Measurements from ENCODE around the gene SPRR1B.
"Not testable (repeated sequence)": the region's sequence is repeated elsewhere in the genome, so short reads cannot be mapped to it uniquely, and the experiment has no call there.

Gene SPRR1B

GRCh38 chr1:153040950-153041631 is 10.1 kb downstream of the SPRR1B start, which contains the start of gene SPRR2D:
SPRR2D (minus strand) TSS chr1:153041120; CDS start chr1:153040346, 774 bp downstream.
- no peak for DNase-seq

DNA sequence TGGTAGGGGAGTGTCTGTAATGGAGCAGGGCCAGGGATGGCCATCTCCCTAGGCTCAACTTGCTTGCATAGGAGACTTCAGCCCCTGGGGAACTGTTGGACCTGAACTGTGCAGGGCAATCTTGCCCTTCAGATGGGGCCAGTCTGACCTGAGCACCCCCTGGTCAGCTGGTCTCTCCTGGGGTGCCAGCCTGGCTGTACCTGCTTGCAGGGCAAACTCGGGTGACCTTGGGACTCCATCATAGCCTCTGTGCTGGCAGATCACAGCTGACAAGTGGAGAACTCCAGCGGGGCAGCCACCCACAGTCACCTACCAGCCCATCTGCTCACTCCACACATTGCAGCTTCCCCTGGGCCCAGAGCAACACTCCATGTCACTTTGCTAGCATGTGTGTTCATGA is 18.2 kb downstream of the SPRR1B start:
- DNase-seq: no peak

DNA sequence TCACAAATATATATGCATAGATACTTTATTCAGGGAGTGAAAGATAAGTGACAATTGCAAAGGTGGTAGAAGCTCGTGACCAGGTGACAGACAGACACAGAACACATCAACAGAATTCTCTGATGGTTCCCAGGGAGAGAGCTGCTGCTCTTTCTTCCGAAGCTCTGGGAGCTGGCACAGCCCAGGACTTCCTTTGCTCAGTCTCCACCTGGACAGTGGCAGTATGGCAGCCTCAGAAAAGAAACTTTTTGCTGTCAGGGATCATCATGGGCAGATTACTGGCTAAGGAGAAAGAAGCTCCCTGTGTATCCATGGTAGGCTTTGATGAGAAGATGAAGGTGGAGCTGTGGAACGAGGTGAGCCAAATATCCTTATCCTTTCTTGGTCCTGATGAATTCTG is 25.1 kb downstream of the SPRR1B start:
- not testable (repeated sequence) for DNase-seq

- no peak for DNase-seq
Measured at GRCh38 chr1:153057375-153057774, 26.4 kb downstream of the SPRR1B start, which contains the start of gene SPRR2A. SPRR2A (minus strand) TSS chr1:153057512; CDS start chr1:153056735, 777 bp downstream.

DNA sequence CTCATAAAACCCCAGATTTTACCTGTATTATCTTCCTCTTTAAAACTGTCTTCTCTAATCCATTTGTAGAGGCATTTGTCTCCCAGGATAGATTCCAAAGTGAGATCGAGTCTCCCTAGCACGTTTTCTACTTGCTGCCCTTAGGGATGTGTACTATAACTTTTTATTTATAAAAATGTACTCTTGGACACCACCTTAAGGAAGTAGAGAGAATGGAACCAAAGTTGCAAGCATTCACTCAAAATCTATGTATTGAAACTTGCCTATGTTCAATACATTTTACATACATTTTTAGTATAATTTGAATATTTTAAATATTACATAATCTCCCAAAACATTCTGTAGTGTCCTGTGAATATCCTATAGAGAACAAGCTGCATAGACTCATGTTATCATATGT is 27.2 kb downstream of the SPRR1B start:
- no peak for DNase-seq

DNA sequence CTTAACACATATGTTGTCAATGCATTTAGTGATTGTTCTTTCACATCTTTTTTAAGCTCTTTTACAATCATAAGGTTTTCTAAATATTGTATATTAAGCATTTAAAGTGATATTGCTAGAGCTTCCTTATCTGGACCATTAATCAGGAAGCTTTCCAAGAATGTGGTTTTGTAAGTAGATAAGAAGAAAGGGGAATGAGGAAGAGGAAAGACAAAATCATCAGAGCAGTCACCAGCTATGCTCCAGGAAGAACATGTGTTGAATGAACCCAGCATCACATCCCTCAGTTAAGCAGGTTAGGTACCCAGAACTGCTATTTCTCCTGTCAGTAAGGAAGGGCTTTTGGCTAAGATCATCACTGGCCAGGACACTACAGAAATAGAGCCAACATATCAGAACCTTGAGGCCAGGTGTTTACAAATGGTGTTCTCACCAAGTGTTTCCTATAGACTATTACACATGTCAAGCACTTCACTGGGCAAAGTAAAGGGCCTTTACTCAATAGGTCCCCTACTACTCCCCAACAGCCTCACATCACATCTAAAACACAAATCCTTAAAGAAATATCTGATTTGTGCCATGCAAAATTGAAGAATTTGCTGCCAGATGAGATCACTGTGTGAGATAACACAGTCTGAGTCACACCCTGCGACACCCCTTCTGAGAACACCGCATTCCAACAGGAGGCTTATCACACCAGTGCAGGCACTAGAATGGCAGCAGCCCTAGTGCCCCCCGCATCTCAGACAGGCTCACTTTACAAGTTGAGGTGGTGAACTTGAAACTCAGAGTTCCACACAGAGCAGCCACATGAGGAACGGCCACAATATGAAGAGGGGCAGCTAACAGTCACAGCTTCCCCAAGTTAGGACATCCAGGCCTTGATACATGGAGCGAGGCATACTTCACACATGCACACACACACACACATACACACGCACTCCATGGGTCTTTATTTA is 28.1 kb downstream of the SPRR1B start:
- DNase-seq: no peak

DNA sequence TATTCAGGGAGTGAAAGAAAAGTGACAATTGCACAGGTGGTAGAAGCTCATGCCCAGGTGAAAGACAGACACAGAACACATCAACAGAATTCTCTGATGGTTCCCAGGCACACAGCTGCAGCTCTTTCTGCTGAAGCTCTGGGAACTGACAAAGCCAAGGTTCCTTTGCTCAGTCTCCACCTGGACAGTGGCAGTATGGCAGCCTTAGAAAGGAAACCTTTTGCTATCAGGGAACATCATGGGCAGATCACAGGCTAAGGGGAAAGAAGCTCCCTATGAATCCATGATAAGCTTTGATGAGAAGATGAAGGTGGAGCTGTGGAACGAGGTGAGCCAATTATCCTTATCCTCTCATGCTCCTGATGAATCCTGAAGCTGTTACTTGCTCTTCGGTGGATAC is 39.2 kb downstream of the SPRR1B start:
- no peak for DNase-seq

DNA sequence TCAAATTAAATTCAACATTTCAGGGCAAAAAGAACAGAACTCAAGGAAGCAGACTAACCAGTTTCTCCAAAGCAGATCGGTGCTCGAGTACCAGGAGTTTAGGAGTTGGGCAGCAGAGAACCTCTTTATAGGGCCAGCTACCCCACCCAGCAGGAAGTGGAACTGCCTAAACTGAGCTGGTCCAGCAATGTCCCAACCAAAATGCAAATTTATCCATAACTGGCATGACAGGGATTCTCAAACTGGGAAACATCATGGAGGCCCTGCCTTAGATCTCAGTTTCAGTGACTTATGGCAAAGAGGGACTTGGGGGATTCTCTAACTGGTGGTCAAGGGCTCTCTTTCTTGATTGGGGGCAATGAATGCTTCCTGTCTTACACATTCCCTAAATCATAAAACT is 40.5 kb downstream of the SPRR1B start, which contains the start of gene SPRR2B:
TSS of gene SPRR2B (minus strand) at position 101 of the 400 bp plus-strand sequence. CDS start 772 bp downstream, outside the sequence.
- DNase-seq: no peak

- DNase-seq: no peak
Measured at GRCh38 chr1:153072806-153073726, 42.1 kb downstream of the SPRR1B start.

DNA sequence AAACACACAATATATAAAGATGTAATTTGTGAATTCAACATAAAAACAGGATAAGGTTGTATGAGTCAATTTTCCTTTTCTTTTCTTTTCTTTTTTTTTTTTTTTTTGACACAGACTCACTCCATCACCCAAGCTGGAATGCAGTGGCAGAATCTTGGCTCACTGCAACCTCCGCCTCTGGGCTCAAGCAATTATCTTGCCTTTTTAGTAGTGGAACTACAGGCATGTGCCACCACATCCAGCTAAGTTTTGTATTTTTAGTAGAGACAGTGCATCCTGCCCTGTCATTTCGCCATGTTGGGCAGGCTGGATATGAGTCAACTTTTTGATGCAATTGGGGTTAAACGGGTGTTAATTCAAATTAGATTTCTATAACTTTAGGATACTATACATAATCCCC is 50.7 kb downstream of the SPRR1B start:
- DNase-seq: no peak
